ENCODE results near the gene STRBP.

STRBP gene

GRCh38 chr9:123232332-123232731, 36.1 kb downstream of the STRBP start:
- TF ChIP-seq ZFX (IDR thresholded peaks at IDR 0.05) = no peak
- TF ChIP-seq, protein P1, sequence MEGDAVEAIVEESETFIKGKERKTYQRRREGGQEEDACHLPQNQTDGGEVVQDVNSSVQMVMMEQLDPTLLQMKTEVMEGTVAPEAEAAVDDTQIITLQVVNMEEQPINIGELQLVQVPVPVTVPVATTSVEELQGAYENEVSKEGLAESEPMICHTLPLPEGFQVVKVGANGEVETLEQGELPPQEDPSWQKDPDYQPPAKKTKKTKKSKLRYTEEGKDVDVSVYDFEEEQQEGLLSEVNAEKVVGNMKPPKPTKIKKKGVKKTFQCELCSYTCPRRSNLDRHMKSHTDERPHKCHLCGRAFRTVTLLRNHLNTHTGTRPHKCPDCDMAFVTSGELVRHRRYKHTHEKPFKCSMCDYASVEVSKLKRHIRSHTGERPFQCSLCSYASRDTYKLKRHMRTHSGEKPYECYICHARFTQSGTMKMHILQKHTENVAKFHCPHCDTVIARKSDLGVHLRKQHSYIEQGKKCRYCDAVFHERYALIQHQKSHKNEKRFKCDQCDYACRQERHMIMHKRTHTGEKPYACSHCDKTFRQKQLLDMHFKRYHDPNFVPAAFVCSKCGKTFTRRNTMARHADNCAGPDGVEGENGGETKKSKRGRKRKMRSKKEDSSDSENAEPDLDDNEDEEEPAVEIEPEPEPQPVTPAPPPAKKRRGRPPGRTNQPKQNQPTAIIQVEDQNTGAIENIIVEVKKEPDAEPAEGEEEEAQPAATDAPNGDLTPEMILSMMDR (conservative IDR thresholded peaks at IDR 0.05) = no peak
- no peak overlapping the region for H3K27ac ChIP-seq

- H3K27ac ChIP-seq = no peak overlapping the region
- TF ChIP-seq, protein P1 (conservative IDR thresholded peaks at IDR 0.05) = no peak
- no peak for TF ChIP-seq ZFX (IDR thresholded peaks at IDR 0.05)
Measured at GRCh38 chr9:123231421-123231820, 37.0 kb downstream of the STRBP start.

DNA sequence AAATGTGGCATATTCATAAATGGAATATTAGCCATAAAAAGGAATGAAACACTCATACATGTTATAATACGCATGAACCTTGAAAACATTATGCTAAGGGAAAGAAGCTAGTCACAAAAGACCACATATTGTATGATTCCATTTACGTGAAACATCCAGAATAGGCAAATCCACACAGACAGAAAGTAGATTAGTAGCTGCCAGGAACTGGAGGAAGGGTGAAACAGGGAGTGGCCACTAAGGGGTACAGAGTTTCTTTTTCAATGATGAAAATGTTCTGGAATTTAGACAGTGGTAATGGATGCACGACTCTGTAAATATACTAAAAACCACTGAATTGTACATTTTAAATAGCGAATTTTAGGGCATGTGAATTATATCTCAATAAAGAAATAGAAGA, 39.4 kb downstream of the STRBP start:
- TF ChIP-seq ZFX (IDR thresholded peaks at IDR 0.05) = no peak
- TF ChIP-seq, protein P1 (conservative IDR thresholded peaks at IDR 0.05) = no peak
- H3K27ac ChIP-seq = no peak overlapping the region

GRCh38 chr9:123225995-123226394, 42.4 kb downstream of the STRBP start:
- TF ChIP-seq, protein P1 (conservative IDR thresholded peaks at IDR 0.05) = no peak
- TF ChIP-seq ZFX (IDR thresholded peaks at IDR 0.05) = no peak
- no peak overlapping the region for H3K27ac ChIP-seq

- no peak overlapping the region for H3K27ac ChIP-seq
- no peak for TF ChIP-seq ZFX (IDR thresholded peaks at IDR 0.05)
- TF ChIP-seq, protein P1 (conservative IDR thresholded peaks at IDR 0.05) = peak; percentile 49
Measured at GRCh38 chr9:123225374-123225813, 43.0 kb downstream of the STRBP start.

GRCh38 chr9:123220127-123220526, 48.3 kb downstream of the STRBP start:
- no peak overlapping the region for H3K27ac ChIP-seq
- TF ChIP-seq ZFX (IDR thresholded peaks at IDR 0.05) = no peak
- TF ChIP-seq, protein P1 (conservative IDR thresholded peaks at IDR 0.05) = no peak

DNA sequence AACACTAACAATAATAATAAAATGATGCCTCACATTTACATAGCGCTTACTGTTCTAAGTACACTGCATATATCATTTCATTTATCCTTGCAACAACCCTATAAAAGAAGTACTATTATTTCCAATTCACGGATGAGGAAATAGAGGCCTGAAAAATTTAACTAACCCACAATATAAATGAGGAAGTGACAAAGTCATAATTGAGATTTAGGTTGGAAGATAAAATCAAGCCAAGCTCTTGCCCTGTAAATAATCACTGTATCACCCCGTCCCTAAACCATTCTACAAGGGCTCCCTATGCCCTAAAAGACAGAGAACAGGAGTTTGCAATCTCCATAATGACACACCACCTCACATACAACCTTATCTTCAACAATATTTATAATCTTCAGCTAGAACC, 49.6 kb downstream of the STRBP start:
- TF ChIP-seq ZFX (IDR thresholded peaks at IDR 0.05) = no peak
- TF ChIP-seq, protein P1 (conservative IDR thresholded peaks at IDR 0.05) = no peak
- H3K27ac ChIP-seq = no peak overlapping the region
